Thymus (tissue), 11 donors: ENCODE data around the gene BDKRB2. TPM values are rescaled to one million over a fixed set of nuclear protein-coding genes. Genes with fewer than 3 reads are reported as not detected.

Source experiments
- DNase-seq, 9 donors: peaks; one replicate each; pipeline ENCODE4 v3.0.0-alpha.2; 2013; ENCODE audit warnings: low spot score in 9 of 9, low read depth in 6 of 9, missing footprints in 1 of 9
- H3K27ac ChIP-seq, 2 donors: one replicate each; pipeline ENCODE4 v1.5.1; 2013; ENCODE audit warnings: control low read depth in 1 of 2, low read depth in 1 of 2, low read length in 1 of 2, mild to moderate bottlenecking in 1 of 2, moderate library complexity in 1 of 2
- H3K27me3 ChIP-seq, 2 donors: one replicate each; pipeline ENCODE4 v1.5.1; 2013; ENCODE audit warnings: low read length in 1 of 2; ENCODE audit not compliant: control insufficient read depth in 2 of 2, insufficient read depth in 1 of 2
- H3K36me3 ChIP-seq, 2 donors: one replicate each; pipeline ENCODE4 v1.5.1; 2013; ENCODE audit warnings: low read length in 1 of 2, mild to moderate bottlenecking in 1 of 2, moderate library complexity in 1 of 2; ENCODE audit not compliant: control insufficient read depth in 2 of 2, insufficient read depth in 2 of 2
- H3K4me1 ChIP-seq, 2 donors: one replicate each; pipeline ENCODE4 v1.5.1; 2013; ENCODE audit warnings: low read length in 2 of 2; ENCODE audit not compliant: control insufficient read depth in 2 of 2, insufficient read depth in 2 of 2
- H3K4me3 ChIP-seq, 2 donors: one replicate each; pipeline ENCODE4 v1.5.1; 2013; ENCODE audit warnings: low read length in 2 of 2, control low read depth in 1 of 2, mild to moderate bottlenecking in 1 of 2
- H3K9me3 ChIP-seq, 2 donors: one replicate each; pipeline ENCODE4 v1.5.1; 2013; ENCODE audit warnings: low read length in 1 of 2, mild to moderate bottlenecking in 1 of 2; ENCODE audit not compliant: control insufficient read depth in 2 of 2, insufficient read depth in 1 of 2
- WGBS: extraction: QIAGEN DNeasy Blood & Tissue Kit; methylation state at CpG from one replicate; pipeline ENCODE4 v1.1.7; 2013; 5-methylcytosine and 5-hydroxymethylcytosine counted together
- polyA plus RNA-seq: library from polyadenylated mRNA; stranded (reverse); fragments of 200-250 nt; gene quantifications from one replicate; pipeline ENCODE4 v1.2.3, GENCODE V29; 2013
- total RNA-seq: library from RNA; stranded (reverse); fragments of 120-200 nt; gene quantifications from one replicate; pipeline ENCODE4 v1.2.4, GENCODE V29; 2013
- donor health status: healthy.

BDKRB2 gene
- total and polyA plus RNA-seq, 2 donors: 1.1 to 1.7 TPM

DNA sequence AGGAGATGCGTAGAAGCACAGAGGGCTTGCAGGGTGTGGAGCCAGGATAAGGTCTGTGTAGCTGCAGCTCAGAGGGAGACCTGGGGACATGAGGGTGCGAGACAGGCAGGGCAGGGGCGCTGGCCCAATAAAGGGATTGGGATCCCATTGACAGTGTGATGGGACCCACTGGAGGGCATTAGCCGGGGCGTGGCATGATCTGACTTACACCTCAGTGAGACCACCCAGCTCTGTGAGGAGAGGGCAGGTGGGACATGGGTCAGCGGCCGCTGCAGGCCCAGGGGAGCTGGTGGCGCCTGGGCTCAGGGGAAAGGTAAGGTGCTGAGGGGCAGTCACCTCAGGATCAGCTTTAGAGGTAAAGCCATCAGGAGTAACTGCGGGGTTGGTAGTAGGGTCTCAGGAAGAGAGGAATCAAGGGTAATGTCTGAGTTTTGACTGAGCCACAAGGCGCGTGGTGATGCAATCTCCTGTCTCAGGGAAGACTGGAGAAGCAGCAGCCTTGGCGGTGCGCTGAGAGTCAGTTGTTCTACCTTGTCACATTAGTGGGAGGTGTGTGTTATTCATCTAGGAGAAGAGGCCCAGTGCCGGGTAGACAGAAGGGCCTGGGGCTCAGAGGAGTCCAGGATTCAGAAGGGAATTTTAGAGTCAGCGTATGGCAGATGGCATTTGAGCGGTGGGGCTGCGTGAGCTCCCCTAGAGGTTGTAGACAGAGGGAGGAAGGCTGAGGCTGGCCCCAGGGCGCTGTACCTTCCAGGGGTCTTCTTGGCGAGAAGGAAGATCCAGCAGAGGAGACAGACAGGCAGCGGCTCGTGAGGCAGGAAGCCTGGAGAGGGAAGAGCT is 30.8 kb upstream of the BDKRB2 start:
- no peak for DNase-seq
- WGBS: 92% methylated on average over 21 of the region's 21 CpGs
- no peaks in the 10 kb centered on the region for H3K36me3 ChIP-seq
- H3K4me1 ChIP-seq: peaks cover 0 to 8% of the 10 kb centered on the region in 2 donors
- H3K9me3 ChIP-seq: peaks cover 0 to 2% of the 10 kb centered on the region in 2 donors
- no peaks in the 10 kb centered on the region for H3K27me3 ChIP-seq
- H3K27ac ChIP-seq: no peak overlapping the region
- H3K4me3 ChIP-seq: no peak overlapping the region

DNA sequence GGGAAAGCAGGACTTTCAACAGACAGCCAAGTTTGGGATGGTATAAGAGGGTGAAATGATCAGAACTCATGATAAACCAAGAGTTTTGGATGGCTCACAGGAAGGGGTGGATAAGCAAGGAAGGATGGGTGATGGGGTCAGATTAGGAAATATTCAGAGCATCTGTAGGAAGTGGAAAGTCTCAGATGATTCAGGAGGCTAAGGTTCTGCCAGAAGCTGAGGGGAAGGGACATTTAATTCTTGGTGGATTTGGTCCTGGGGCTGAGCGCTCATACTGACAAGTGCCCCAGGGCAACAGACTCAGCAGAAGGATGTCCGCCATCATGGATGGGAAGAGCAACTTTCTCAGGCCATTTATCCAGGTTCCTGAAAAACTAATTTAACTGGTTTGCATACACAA is 28.4 kb upstream of the BDKRB2 start:
- Histone ChIP-seq H3K27me3 (no peaks in the 10 kb centered on the region), H3K27ac (peak overlapping the region in 1 of 2 donors; percentile 43), H3K36me3 (no peaks in the 10 kb centered on the region), H3K4me3 (no peak overlapping the region), H3K9me3 (peaks cover 0 to 2% of the 10 kb centered on the region in 2 donors), H3K4me1 (peaks cover 0 to 12% of the 10 kb centered on the region in 2 donors)
- 97% methylated on average over 2 of the region's 2 CpGs for WGBS
- no peak for DNase-seq

DNA sequence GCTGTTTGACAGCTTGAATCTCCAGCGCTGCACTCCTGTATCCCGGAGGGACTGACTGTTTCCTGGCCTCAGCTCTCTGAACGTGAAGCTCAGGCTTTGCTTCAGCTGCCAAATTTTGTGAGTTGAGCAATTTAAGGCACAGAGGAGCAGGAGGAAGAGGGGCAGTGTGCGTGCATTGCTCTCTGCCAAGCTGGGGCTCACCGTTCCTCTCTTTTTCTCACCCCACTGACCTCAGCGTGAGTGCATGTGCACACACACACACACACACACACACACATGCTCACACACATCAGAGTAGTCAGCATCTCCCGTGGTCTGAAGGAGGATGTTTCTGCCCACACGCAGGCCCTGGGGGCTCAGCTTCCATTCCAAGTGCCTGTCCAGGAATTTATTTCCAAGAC is 27.8 kb upstream of the BDKRB2 start:
- peak in 1 of 9 donors; percentile 7 for DNase-seq
- peaks cover 0 to 2% of the 10 kb centered on the region in 2 donors for H3K9me3 ChIP-seq
- H3K4me1 ChIP-seq: peaks cover 0 to 12% of the 10 kb centered on the region in 2 donors
- H3K27ac ChIP-seq: peak overlapping the region in 1 of 2 donors; percentile 65
- H3K4me3 ChIP-seq: no peak overlapping the region
- whole genome bisulfite sequencing: 79% methylated on average over 8 of the region's 8 CpGs
- H3K27me3 ChIP-seq: no peaks in the 10 kb centered on the region
- no peaks in the 10 kb centered on the region for H3K36me3 ChIP-seq

DNA sequence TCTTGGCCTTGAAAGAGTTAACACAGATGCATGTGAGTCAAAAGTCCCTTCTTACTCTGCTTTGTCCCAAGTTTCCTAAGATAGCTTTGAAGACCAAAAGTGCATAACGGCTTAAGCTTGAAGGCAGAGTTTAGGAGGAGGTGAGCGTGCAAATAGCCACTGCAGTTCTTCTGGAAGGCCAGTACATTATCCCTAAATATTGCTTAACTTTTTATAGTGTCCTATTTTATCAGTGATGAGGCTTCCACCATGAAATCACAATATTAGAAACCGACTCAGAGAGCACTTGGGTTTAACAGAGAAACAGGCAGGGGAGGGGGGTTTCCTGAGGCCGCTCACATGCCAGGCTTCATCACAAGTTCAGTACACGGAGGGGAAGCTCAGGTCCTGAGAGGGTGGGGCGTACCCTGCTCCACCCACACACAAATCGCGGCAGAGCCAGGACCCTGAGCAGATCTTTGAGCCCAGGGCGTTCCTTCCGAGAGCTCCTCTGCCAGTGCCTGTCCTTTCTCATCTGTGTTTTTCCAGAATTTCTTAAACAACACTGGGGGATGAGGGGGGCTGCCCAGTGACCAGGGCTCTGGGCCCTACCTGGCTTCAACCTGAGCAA is 26.8 kb upstream of the BDKRB2 start:
- Histone ChIP-seq H3K27me3 (no peaks in the 10 kb centered on the region), H3K4me1 (peaks cover 0 to 12% of the 10 kb centered on the region in 2 donors), H3K27ac (peak overlapping the region in 1 of 2 donors; percentile 65), H3K4me3 (no peak overlapping the region), H3K36me3 (no peaks in the 10 kb centered on the region), H3K9me3 (peaks cover 0 to 2% of the 10 kb centered on the region in 2 donors)
- DNase-seq: peak in 1 of 9 donors; percentile 15
- 35% methylated on average over 10 of the region's 10 CpGs for WGBS

DNA sequence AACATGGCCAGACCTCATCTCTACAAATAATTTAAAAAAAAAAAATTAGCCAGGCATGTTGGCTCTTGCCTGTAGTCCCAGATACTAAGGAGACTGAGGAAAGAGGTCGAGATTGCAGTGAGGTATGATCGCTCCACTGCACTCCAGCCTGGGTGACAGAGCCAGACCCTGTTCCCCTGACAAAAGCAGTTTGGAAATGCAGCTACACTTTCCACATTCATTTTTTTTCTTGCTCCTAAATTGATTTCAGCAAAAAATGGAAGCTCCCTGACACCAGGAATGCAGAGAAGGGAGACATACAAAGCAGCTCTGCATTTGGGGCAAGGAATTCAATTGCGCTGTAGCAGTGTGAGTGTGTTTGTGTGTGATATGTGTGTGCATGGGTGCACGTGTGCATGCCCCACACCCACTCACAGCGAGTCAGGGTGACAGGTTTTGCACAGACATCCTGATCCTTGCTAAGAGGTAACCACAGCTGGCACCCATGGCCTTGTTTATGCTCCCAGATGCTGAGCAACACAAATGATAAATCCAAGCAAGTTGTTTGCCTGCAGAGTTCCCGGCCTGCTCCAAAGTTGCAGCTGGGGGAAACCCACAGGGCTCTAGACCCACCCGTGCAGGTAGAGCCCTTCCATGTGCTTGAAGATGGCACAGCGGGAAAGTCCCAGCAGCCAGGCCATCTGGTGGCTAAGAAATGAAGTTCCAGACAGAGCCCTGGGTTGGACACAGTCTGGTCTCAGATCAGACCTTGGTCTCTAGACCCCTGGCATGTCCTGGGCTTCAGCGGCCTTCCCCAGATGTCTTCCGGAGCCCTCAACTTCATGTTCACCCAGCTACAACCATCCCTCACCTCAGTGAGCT is 25.9 kb upstream of the BDKRB2 start:
- no peak overlapping the region for H3K4me3 ChIP-seq
- H3K27ac ChIP-seq: peak overlapping the region in 1 of 2 donors; percentile 65
- peaks cover 0 to 12% of the 10 kb centered on the region in 2 donors for H3K4me1 ChIP-seq
- WGBS: 89% methylated on average over 10 of the region's 10 CpGs
- H3K9me3 ChIP-seq: no peaks in the 10 kb centered on the region
- no peak for DNase-seq
- H3K36me3 ChIP-seq: no peaks in the 10 kb centered on the region
- H3K27me3 ChIP-seq: no peaks in the 10 kb centered on the region

DNA sequence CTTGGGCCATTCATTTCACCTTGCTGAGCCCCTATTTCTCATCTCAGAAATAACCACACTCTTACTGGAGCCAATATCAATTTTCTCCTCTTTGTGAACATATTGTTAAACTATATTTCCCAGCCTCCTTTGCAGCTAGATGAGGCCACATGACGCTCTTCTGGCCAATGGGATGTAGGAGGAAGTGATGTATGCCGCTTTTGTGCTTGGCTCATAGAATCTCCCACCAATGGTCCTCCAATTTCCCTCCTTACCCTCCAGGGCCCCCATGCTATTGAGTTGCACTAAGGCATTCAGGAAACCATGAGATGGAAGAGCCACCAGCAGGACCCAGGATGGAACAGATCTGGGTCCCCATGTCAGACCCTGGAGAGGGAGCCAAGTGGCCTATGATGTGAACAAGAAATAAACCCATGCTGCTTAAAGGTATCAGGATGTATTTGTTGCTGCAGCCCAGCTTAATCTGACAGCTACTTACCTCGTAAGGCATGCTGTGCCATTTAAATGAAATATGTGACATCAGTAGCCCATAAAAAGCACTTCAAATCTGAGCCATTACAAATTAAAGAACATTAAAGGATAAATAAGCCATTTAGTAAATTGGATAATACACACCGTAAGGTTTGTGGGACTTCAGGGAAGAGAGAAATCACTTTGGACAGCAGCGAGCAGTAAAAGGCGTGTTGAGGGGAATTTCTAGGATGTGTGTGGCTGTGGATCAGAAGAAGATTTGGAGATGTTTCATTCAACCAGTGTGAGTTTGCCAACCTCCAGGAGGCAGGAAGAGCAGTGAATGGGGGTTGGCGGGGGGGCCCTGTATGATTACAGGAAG is 24.4 kb upstream of the BDKRB2 start:
- Histone ChIP-seq H3K9me3 (no peaks in the 10 kb centered on the region), H3K4me3 (no peak overlapping the region), H3K4me1 (peaks cover 0 to 12% of the 10 kb centered on the region in 2 donors), H3K36me3 (no peaks in the 10 kb centered on the region), H3K27me3 (no peaks in the 10 kb centered on the region), H3K27ac (no peak overlapping the region)
- no peak for DNase-seq
- WGBS: 88% methylated on average over 7 of the region's 7 CpGs

DNA sequence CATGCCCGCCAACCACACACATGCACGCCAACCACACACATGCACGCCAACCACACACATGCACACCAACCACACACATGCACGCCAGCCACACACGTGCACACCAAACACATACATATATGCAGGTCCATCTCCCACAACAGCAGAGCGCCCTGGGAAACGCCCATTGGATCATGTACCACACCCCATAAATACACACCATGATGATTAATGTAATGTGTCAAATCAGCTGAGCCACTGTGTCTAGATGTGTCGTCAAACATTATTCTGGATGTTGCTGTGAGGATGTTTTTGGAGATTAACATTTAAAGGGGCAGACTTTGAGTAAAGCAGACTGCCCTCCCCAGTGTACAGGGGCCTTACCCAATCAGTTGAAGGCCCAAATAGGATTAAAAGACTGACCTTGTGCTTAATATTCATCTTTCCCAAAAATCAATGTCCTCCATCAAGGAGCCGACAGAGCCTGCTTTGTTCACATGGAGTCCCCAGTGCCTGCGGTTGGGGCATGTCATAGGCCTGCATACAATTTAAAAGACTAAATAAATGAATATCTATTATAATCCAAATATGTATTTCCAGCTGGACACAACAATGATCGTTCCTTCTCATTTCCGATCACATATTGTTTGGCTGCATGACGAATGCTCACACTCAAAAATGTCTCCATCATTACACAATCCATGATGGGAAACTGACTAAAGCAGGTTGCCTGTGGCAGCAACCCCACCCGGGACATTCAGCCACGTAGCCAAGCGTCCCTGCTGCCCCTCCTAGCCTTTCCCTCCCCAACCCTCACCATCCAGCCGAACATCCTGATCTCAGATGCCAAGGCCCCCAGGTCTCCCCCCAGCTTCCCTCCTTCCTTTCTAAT is 23.2 kb upstream of the BDKRB2 start:
- peaks cover 0 to 12% of the 10 kb centered on the region in 2 donors for H3K4me1 ChIP-seq
- no peaks in the 10 kb centered on the region for H3K36me3 ChIP-seq
- no peaks in the 10 kb centered on the region for H3K9me3 ChIP-seq
- 93% methylated on average over 17 of the region's 17 CpGs for WGBS
- no peak for DNase-seq
- H3K27ac ChIP-seq: no peak overlapping the region
- no peak overlapping the region for H3K4me3 ChIP-seq
- H3K27me3 ChIP-seq: no peaks in the 10 kb centered on the region

DNA sequence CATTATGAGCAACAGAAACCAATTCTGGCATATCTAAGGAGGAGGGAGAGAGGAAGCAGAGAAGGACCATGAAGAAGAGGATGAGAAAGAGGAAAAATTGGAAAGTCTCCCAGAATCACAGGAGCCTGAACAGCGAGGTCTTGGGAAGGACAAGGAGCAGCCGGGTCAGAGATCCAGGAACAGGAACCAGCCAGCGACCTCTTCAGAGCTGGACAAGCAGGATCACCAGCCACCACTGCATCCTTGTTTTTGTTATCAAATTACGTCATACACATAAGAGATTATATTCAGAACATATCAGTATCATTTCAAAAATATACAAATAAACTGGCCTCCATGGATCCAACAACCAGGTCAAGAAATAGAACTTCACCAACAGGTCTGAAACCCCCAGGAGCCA is 22.1 kb upstream of the BDKRB2 start:
- H3K27ac ChIP-seq: no peak overlapping the region
- peaks cover 0 to 10% of the 10 kb centered on the region in 2 donors for H3K4me1 ChIP-seq
- no peak overlapping the region for H3K4me3 ChIP-seq
- 87% methylated on average over 4 of the region's 4 CpGs for WGBS
- no peak for DNase-seq
- H3K36me3 ChIP-seq: no peaks in the 10 kb centered on the region
- no peaks in the 10 kb centered on the region for H3K27me3 ChIP-seq
- H3K9me3 ChIP-seq: no peaks in the 10 kb centered on the region
